Hematopoietic multipotent progenitor cell treated with erythropoietin and hydrocortisone succinate and interleukin-3 and kit ligand, for 6 days (in vitro differentiated cells): Measurements from ENCODE around the gene NUP93.
"Not testable (repeated sequence)": the region's sequence is repeated elsewhere in the genome, so short reads cannot be mapped to it uniquely, and the experiment has no call there.

Source experiments
- DNase-seq: peaks from one replicate; pipeline ENCODE4 v3.0.0-alpha.2; 2015

The NUP93 gene

GRCh38 chr16:56872863-56873391 lies 143.0 kb downstream of the NUP93 start:
- DNase-seq, result peak; percentile 16

- DNase-seq, result no peak
These were observed 144.9 kb downstream of the NUP93 start for GRCh38 chr16:56874800-56875199.

- DNase-seq, result no peak
These were observed 146.1 kb downstream of the NUP93 start for GRCh38 chr16:56876048-56876447.

- no peak for DNase-seq
These were observed 147.7 kb downstream of the NUP93 start for GRCh38 chr16:56877486-56878182.

GRCh38 chr16:56878282-56878854 lies 148.4 kb downstream of the NUP93 start:
- no peak for DNase-seq

GRCh38 chr16:56879276-56879675 lies 149.3 kb downstream of the NUP93 start:
- no peak for DNase-seq

- no peak for DNase-seq
These were observed 150.2 kb downstream of the NUP93 start for GRCh38 chr16:56880176-56880575.

GRCh38 chr16:56880685-56881084 lies 150.8 kb downstream of the NUP93 start:
- DNase-seq, result no peak

- no peak for DNase-seq
These were observed 152.3 kb downstream of the NUP93 start for GRCh38 chr16:56882077-56882800.

GRCh38 chr16:56883586-56883985 lies 153.7 kb downstream of the NUP93 start:
- DNase-seq, result no peak

GRCh38 chr16:56884026-56884582 lies 154.2 kb downstream of the NUP93 start:
- DNase-seq, result no peak

GRCh38 chr16:56884929-56885328 lies 155.0 kb downstream of the NUP93 start:
- not testable (repeated sequence) for DNase-seq

GRCh38 chr16:56885446-56886162 lies 155.7 kb downstream of the NUP93 start:
- DNase-seq, result no peak

- DNase-seq, result no peak
These were observed 156.4 kb downstream of the NUP93 start for GRCh38 chr16:56886296-56886695.

GRCh38 chr16:56886826-56887225 lies 156.9 kb downstream of the NUP93 start:
- DNase-seq, result no peak

GRCh38 chr16:56888806-56889205 lies 158.9 kb downstream of the NUP93 start:
- no peak for DNase-seq

GRCh38 chr16:56889206-56889605 lies 159.3 kb downstream of the NUP93 start:
- no peak for DNase-seq

- DNase-seq, result no peak
These were observed 161.8 kb downstream of the NUP93 start for GRCh38 chr16:56891685-56892084.

GRCh38 chr16:56892705-56893104 lies 162.8 kb downstream of the NUP93 start:
- no peak for DNase-seq

GRCh38 chr16:56894331-56894917 lies 164.5 kb downstream of the NUP93 start:
- DNase-seq, result no peak

GRCh38 chr16:56895813-56896212 lies 165.9 kb downstream of the NUP93 start:
- DNase-seq, result no peak

GRCh38 chr16:56896244-56896643 lies 166.3 kb downstream of the NUP93 start:
- no peak for DNase-seq
